GM19025 (cell line): ENCODE data around the gene TNPO3.
"Not testable (repeated sequence)": the region's sequence is repeated elsewhere in the genome, so short reads cannot be mapped to it uniquely, and the experiment has no call there.

Experiments used
- ATAC-seq: cut with Tn5 transposase; IDR thresholded peaks from one replicate; pipeline ENCODE4 v1.9.1; 2021; ENCODE audit warnings: mild to moderate bottlenecking, low read depth, moderate library complexity; ENCODE audit not compliant: unreplicated experiment

Gene TNPO3

GRCh38 chr7:129072479-129073011, 17.6 kb upstream of the TNPO3 start:
- ATAC-seq, result no peak

DNA sequence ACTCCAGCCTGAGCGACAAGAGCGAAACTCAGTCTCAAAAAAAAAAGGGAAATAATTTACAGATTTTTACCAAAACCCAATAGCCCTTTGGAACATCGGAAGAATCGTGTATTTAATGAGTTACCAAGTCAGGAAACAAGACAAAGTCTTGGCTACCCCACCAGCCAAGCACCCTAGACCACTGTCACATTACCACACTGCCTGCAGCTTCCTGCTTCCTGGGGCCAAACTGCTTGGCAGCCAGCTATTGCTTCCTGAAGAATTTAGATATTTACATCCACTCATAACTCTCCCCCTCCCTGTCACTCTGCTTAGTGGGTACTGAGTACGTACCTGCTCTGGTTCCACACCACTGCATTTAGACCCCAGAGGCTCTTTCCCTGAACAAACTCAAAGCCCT, 14.1 kb upstream of the TNPO3 start:
- no peak for ATAC-seq

DNA sequence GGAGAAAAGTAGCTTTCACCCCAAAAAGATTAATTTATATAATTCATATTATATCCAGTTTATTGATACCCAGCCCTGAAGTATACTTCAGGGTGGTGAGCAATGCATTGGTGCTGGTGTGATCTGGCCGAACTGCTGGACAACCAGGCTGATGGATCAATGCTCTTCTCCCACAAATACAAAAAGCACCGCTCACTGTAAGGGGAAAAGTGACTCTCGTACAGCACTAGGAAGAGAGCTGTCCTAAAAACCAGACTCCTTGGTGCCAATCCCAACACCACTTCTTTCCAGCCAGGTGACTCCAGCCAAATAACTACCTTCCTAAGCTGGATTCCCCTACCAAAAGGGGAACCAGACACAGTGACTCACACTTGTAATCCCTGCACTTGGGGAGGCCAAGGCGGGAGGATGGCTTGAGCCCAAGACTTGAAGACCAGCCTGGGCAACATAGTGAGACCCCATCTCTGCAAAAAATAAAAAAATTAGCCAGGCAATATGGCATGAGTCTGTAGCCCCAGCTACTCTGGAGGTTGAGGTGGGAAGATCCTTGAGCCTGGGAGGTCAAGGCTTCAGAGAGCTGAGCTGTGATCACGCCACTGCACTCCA, 13.1 kb upstream of the TNPO3 start:
- no peak for ATAC-seq

DNA sequence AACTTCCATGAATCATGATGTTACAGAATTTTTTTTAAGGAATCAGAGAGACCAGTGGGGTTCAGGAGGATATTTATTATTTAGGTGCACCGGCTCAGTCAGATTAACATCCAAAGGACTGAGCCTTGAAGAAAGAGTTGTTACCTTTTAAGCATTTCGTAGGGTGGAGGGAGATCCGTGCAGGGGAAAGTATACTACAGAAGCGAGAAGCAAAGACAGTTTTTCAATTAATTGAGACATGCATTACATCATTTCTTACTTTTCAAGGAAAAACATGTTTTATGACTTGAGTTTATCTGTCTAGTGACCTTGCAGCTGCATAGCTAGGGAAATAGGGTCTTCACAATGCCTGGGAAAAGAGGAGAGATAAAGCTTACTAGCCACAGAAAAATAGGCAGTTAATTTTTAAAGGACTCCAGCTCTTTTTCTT, 12.2 kb upstream of the TNPO3 start:
- not testable (repeated sequence) for ATAC-seq

- no peak for ATAC-seq
Observed at GRCh38 chr7:129066290-129067131, 11.6 kb upstream of the TNPO3 start.

DNA sequence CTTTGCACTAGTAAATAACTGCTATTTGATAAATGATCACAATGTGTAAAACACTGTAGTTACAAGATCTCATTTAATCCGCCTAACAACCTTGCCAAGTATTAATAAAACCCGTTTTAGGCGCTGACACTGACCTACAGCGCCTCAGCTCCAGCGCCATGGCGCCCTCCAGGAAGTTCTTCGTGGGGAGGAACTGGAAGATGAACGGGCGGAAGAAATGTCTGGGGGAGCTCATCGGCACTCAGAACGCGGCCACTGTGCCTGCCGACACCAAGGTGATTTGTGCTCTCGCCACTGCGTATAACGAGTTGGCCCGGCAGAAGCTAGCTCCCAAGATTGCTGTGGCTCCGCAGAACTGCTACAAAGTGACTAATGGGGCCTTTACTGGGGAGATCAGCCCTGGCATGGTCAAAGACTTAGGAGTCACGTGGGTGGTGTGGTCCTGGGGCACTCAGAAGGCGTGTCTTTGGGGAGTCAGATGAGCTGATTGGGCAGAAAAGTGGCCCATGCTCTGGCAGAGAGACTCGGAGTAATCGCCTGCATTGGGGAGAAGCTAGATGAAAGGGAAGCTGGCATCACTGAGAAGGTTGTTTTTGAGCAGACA, 1.1 kb upstream of the TNPO3 start:
- no peak for ATAC-seq

DNA sequence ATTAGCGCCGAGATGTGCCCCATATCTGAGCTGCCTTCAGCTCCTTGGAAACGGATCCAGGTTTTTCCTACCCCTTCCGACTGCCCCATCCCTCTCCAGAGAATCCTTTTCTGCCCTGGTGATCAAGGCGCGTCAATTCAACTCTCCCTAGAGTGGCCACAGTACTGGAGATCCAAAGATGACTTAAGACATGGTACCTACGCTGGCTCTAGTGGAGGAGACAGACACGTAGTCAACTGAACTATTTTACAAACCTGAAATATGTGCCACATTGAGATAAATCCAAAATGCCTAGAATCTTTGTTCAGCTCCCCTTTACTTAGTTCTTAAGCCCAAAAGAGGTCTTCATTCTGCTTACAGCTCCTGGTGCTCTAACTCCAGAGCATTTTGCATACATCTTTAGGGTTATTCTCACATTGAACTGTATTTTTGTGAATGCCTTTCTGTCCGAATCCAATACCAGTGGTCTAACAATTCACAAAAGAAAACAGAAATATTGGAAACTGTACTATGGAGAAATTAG, 444 bp upstream of the TNPO3 start:
- no peak for ATAC-seq

DNA sequence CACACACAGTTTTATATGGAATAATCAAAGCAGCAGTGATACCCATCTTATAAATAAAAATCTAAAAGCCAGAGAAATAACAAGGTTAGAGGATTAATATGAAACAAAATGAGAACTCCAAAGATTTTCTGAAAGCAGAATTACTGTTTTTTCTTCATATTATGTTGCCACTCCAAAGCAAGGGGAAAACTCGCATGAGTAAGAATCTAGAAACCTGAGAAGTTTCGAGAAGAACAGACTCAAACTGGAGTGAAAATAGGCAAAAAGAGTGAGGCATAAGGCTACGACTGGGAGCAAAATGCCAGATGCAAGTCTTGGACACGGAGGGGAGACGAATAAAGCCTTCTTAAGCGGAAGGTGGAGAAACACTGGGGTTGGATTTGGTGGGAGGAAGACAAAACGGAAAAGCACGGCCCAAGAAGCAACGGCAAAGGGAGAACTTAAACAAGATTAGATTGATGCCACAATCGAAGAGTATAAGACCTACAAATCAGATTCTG, 923 bp downstream of the TNPO3 start:
- no peak for ATAC-seq

DNA sequence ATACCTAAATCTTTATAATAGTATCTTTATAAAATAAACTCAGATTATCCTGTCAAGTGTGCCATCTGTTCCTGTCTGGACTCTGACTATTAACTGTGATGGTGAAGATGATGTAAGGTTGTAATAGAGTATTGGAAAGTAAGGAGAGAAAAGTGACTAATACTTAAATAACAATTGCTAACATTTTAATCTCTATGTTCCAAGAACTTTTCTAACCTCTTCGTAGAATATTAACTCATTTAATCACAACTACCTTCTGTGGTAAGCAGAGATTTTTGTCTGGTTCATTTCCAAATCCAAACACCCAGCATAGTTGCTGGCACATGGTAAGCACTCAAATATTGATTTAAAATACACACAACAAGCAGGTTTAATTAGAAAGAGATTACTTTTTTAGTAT, 2.5 kb downstream of the TNPO3 start:
- ATAC-seq, result no peak

DNA sequence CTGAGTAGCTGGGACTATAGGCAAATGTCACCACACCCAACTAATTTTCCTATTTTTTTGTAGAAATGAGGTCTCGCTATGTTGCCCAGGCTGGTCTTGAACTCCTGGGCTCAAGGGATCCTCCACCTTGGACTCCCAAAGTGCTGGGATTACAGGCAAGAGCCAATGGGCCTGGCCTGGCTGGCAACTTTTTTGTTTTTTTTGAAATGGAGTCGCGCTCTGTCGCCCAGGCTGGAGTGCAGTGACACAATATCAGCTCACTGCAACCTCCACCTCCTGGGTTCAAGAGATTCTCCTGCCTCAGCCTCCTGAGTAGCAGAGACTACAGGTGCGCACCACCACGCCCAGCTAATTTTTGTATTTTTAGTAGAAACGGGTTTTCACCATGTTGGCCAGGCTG, 3.5 kb downstream of the TNPO3 start:
- ATAC-seq, result not testable (repeated sequence)

GRCh38 chr7:129047761-129048160, 7.2 kb downstream of the TNPO3 start:
- ATAC-seq, result no peak

DNA sequence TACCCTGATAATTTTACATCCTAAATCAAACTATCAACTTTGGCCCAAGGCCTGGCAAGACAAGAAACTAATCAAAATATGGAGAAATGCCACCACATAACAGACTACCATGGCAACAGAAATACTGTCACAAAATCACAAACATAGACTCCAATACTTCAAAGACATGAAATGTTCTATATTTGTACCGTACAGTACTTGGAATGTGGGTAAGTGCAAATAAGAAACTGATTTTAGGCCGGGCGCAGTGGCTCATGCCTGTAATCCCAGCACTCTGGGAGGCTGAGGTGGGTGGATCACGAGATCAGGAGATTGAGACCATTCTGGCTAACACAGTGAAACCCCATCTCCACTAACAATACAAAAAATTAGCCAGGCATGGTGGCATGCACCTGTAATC, 9.2 kb downstream of the TNPO3 start:
- no peak for ATAC-seq

DNA sequence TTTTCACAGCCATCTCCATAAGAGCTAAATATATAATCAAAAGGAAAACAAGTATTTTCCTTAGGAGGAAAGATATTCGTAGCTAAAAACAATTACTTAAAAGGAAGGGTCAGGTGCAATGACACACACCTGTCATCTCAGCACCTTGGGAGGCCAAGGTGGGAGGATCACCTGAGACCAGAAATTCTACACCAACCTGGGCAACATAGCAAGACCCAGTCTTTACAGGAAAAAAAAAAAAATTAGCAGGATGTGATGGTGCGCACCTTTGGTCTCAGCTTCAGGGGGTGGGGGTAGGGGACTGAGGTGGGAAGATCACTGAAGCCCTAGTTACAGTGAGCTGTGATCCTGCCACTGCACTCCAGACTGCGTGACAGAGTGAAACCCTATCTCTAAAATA, 11.9 kb downstream of the TNPO3 start:
- ATAC-seq, result no peak

DNA sequence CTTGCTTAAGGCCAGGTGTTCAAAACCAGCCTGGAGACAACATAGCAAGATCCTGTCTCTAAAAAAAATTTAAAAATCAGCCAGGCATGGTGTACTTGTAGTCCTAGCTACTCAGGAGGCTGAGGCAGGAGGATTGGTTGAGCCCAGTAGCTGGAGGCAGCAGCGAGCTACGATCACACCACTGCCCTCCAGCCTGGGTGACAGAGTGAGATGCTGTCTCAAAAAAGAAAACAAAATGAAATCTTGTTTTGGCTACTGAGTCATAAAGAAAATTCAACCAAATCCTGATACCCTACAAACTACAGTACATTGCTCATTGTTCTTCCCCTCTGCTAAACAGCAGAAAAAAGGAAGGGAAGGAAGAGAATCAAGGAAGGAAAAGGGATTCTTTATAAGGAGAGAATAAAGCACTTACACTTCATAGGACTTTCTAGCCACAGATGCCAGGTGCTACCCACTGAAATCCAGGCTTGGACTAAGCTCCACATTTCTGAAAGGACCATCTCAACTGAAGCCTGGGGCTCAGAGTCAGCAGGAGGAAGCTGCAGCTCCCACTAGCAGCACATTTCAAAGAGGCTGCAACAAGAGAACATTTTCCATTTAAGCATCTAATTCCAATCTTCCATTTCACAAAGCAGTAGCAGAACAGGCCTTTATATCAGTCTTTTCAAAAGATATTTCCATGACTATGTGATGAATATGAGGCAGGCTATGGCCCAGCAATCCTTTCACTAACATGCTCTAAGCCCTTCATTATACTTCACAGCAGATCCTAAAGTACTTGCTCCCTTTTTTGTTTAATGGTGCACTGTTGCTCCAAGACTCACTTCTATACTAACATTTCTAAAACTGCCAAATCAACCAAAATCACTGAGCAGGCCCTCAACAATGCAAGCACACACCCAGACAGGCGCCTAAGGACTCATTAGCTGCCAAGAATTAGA, 13.5 kb downstream of the TNPO3 start:
- no peak for ATAC-seq

GRCh38 chr7:129038468-129038867, 16.4 kb downstream of the TNPO3 start:
- ATAC-seq, result not testable (repeated sequence)

GRCh38 chr7:129037585-129037984, 17.3 kb downstream of the TNPO3 start:
- ATAC-seq, result no peak

DNA sequence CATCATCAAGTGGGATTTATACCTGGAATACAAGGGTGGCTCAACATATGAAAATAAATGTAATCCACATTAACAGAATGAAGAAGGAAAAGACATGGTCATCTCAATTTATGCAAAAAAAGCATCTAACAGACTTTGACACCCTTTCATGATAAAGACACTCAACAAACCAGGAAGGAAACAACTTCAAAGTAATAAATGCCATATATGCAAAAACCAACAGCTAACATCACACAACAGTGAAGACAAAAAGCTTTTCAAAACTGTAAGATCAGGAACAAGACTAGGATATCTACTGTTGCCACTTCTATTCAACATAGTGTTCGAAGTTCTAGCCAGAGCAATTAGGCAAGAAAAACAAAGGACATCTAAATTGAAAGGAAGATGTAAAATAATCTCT, 22.9 kb downstream of the TNPO3 start:
- ATAC-seq, result no peak

DNA sequence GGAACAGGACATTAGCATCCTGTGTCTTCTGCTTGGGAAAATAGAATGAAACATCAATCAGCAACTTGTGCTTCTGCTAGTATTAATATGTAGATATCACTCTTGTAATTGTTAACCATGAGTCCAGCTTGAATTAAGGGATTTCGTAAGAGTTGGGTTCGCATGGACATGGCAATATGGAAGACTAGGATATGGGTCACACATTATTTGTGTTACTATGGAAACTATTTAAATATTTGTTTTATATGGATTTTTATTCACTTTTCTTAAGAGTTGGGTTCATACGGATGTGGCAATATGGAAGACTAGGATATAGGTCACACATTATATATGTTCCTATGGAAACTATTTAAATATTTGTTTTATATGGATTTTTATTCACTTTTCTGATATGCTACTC, 24.5 kb downstream of the TNPO3 start:
- no peak for ATAC-seq

- no peak for ATAC-seq
Observed at GRCh38 chr7:129024125-129024524, 30.8 kb downstream of the TNPO3 start.

GRCh38 chr7:129021656-129022055, 33.3 kb downstream of the TNPO3 start:
- ATAC-seq, result no peak
